Kidney epithelial cell (primary cell): ENCODE results near the gene PIGA. TPM values are rescaled to one million over a fixed set of nuclear protein-coding genes. Genes with fewer than 3 reads are reported as not detected.

Experiments used
- DNase-seq: peaks from one replicate; pipeline ENCODE4 v3.0.0-alpha.2; 2010; ENCODE audit warnings: low read depth
- H3K27me3 ChIP-seq: 2 replicates; pipeline ENCODE4 v1.6.0; 2011; ENCODE audit warnings: low read length; ENCODE audit not compliant: control insufficient read depth, insufficient read depth
- H3K36me3 ChIP-seq: 2 replicates; pipeline ENCODE4 v1.5.1; 2011; ENCODE audit warnings: low read length; ENCODE audit not compliant: control insufficient read depth, insufficient read depth
- H3K4me3 ChIP-seq: 2 replicates; pipeline ENCODE4 v1.5.1; 2011; ENCODE audit warnings: low read depth, mild to moderate bottlenecking, control low read depth, low read length
- total RNA-seq: library from RNA; depleted of rRNA; stranded (reverse); fragments of >200 nt; gene quantifications from 2 replicates; pipeline ENCODE4 v1.2.3, GENCODE V29; 2015
- TF ChIP-seq, protein P1 (sequence below): IDR thresholded peaks from 2 replicates; pipeline ENCODE4 v1.5.1; 2011; ENCODE audit warnings: mild to moderate bottlenecking, moderate library complexity, low read length, control low read depth, inconsistent platforms; ENCODE audit not compliant: insufficient read depth, poor library complexity, severe bottlenecking

PIGA gene, protein sequence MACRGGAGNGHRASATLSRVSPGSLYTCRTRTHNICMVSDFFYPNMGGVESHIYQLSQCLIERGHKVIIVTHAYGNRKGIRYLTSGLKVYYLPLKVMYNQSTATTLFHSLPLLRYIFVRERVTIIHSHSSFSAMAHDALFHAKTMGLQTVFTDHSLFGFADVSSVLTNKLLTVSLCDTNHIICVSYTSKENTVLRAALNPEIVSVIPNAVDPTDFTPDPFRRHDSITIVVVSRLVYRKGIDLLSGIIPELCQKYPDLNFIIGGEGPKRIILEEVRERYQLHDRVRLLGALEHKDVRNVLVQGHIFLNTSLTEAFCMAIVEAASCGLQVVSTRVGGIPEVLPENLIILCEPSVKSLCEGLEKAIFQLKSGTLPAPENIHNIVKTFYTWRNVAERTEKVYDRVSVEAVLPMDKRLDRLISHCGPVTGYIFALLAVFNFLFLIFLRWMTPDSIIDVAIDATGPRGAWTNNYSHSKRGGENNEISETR
- 15.5 and 18.6 TPM in 2 replicates for total RNA-seq

DNA sequence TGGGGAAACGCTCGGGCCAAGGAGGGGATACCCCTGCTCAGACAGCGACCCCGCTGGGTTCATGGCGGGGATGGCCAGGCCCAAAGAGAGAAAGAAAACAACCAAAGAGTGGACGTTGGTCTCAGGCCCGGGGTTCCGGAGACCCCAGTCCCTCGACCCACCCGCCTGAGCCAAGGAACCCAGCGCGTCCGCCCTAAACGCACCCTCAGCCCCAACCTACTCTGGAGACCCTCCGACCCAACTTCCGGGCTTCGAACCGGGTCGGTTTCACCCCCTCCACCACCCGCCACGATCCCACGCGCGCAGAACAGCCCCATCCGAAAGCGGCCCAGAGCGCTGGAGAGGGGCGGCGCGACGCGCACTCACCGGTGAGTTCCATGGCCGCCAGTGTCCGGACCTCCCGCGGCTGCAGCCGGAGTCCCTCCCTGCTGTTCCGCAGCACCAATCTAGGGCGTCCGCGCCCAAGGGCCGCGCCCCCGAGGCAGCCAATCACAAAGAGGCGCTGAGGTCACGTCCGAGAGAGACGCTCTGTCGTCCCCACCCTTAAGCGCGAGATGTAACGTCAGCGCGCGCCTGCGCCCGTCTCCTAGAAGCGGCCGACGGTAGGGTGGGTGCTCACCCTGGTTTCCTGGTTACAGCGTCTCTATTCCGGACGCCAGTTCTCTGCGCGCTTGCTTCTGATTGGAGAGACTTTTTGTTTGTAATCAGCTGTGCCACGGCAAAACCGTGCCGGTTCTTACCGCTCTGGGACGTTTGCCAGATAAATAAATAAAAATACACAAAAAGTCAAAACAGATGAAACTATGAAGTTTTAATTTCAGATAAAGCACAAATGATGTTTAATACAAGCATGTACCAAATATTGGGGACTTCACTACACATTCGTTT, at the start of gene PIGA:
PIGA (minus strand) TSS at position 389 of the 888 bp plus-strand sequence. CDS start 3,593 bp downstream, outside the sequence.
- peak within 1 kb of the TSS; percentile 67 for H3K4me3 ChIP-seq
- no peaks in the 10 kb centered on the region for H3K27me3 ChIP-seq
- peak; percentile 80 for DNase-seq
- TF ChIP-seq, protein P1, sequence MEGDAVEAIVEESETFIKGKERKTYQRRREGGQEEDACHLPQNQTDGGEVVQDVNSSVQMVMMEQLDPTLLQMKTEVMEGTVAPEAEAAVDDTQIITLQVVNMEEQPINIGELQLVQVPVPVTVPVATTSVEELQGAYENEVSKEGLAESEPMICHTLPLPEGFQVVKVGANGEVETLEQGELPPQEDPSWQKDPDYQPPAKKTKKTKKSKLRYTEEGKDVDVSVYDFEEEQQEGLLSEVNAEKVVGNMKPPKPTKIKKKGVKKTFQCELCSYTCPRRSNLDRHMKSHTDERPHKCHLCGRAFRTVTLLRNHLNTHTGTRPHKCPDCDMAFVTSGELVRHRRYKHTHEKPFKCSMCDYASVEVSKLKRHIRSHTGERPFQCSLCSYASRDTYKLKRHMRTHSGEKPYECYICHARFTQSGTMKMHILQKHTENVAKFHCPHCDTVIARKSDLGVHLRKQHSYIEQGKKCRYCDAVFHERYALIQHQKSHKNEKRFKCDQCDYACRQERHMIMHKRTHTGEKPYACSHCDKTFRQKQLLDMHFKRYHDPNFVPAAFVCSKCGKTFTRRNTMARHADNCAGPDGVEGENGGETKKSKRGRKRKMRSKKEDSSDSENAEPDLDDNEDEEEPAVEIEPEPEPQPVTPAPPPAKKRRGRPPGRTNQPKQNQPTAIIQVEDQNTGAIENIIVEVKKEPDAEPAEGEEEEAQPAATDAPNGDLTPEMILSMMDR = no peak
- H3K36me3 ChIP-seq = no peaks in the 10 kb centered on the region

DNA sequence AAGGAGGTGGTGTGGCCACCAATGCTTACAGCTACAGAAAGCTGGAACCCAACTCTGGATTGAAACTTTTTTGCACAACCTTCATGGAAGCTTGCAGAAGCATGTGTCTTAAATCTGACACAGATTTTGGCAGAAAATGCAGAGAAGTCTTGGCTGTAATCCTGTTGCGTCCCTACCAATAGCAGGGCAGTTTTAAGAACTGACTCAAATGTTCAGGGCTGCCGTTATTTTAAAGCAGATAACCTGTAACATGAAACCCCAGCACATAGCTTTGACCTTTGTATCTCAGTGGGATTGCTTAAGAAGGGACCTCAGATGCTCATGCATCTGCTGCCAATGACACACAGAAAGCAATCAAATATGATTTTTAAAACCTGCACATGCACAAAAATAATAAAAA, 49.0 kb upstream of the PIGA start, which contains the start of gene VEGFD:
VEGFD (minus strand) TSS at position 110 of the 400 bp plus-strand sequence. CDS start 467 bp downstream, outside the sequence.
- Histone ChIP-seq H3K4me3 (no peak within 1 kb of the TSS), H3K36me3 (no peaks in the 10 kb centered on the region), H3K27me3 (no peaks in the 10 kb centered on the region)
- DNase-seq = no peak
- TF ChIP-seq, protein P1 = no peak

DNA sequence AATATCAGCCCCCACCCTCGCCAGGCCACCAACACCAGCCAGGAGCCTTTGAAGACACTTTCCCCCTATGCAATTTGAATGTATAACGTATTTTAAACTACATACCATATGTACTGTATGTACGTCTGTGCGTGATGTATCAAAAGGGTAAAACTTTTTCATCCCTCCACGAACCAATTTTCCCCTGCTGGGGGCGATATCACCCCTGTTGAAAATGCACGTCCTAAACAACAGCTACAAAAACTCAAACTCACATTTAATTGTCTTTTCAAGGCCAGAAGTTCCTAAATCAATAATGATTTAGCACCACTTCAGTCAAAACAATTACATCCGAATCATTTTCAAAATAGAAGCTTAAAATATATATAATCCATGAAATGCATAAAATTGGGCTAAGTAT, 47.5 kb upstream of the PIGA start:
- DNase-seq = no peak
- TF ChIP-seq, protein P1 = no peak
- H3K4me3 ChIP-seq = no peak overlapping the region

DNA sequence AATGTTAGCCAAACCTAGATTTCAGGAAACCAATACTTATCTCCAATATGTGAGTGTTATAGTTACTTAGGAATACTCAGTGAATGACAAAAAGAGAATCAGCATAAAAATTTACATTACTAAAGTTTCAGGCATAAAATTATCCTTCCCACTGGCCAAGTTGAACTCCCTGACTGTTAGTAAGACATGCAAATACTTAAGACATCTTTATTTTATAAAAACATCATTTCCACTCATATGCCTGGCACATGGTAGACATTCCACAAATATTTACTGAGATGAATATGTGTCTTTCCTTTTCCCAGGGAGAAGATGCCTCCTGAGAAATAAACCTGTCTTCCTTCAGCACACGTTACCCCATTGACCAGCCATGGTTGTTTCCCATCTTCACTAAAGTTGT, 41.6 kb upstream of the PIGA start:
- DNase-seq = no peak
- TF ChIP-seq, protein P1 = no peak
- H3K4me3 ChIP-seq = no peak overlapping the region
- peaks cover 1% of the 10 kb centered on the region for H3K36me3 ChIP-seq
- no peaks in the 10 kb centered on the region for H3K27me3 ChIP-seq

More for the DNA sequence above, 47.5 kb upstream of the PIGA start:
- Histone ChIP-seq H3K36me3 (no peaks in the 10 kb centered on the region), H3K27me3 (no peaks in the 10 kb centered on the region)

DNA sequence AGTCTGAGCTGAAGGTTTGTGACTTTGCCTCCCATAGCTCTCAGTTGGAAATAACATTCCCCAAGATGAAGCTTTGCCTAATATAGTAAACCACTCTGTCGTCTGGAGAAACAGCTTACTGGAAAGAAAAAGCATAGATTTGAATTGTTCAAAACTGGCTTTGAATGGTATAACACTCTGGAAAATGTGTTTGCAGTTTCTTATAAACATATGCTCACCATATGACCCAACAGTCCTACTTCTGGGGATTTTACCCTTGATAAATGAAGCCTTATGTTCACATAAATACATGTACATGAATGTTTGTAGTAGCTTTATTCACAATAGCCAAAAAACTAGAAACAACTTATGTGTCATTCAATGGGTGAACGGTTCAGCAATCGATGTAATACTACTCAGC, 38.7 kb upstream of the PIGA start:
- Histone ChIP-seq H3K4me3 (no peak overlapping the region), H3K36me3 (peaks cover 1% of the 10 kb centered on the region), H3K27me3 (no peaks in the 10 kb centered on the region)
- TF ChIP-seq, protein P1 = no peak
- DNase-seq = no peak
